ENCODE data around the gene ATP11A. TPM values are rescaled to one million over a fixed set of nuclear protein-coding genes. Genes with fewer than 3 reads are reported as not detected.
"Not testable (repeated sequence)": the region's sequence is repeated elsewhere in the genome, so short reads cannot be mapped to it uniquely, and the experiment has no call there.

The ATP11A gene
- total RNA-seq, 1 donor from 2014 or later = 6.1 TPM

DNA sequence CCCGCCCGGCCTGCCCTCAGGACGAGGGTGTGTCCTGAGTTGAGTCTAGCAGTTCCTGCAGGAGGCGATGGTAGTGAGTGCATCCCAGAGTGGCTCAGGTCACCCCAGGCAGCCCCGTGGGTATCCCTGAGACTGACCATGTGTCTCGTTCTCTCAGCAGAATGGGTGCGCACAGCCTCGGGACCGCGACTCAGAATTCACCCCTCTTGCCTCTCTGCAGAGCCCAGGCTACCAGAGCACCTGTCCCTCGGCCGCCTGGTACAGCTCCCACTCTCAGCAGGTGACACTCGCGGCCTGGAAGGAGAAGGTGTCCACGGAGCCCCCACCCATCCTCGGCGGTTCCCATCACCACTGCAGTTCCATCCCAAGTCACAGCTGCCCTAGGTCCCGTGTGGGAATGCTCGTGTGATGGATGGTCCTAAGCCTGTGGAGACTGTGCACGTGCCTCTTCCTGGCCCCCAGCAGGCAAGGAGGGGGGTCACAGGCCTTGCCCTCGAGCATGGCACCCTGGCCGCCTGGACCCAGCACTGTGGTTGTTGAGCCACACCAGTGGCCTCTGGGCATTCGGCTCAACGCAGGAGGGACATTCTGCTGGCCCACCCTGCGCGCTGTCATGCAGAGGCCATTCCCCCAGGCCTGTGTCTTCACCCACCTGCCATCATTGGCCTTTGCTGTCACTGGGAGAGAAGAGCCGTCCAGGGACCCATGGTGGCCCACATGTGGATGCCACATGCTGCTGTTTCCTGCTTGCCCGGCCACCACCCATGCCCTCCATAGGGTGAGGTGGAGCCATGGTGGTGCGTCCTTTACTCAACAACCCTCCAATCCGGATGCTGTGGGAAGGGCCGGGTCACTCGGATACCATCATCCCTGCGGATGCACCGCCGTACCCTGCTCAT lies 192.1 kb downstream of the ATP11A start:
- TF ChIP-seq CTCF (IDR thresholded peaks at IDR 0.05; ENCODE audit: insufficient read depth, low read length, severe bottlenecking) = no peak
- DNase-seq (ENCODE audit: low read depth) (no peak), FAIRE-seq (no peak)
- H3K27me3 ChIP-seq (ENCODE audit: control insufficient read depth, insufficient read depth, low read length) = no peaks in the 10 kb centered on the region
- no peak overlapping the region for H3K4me3 ChIP-seq (ENCODE audit: low read depth, low read length)
- H3K36me3 ChIP-seq (ENCODE audit: control insufficient read depth, insufficient read depth, low read length) = peaks cover 9% of the 10 kb centered on the region

DNA sequence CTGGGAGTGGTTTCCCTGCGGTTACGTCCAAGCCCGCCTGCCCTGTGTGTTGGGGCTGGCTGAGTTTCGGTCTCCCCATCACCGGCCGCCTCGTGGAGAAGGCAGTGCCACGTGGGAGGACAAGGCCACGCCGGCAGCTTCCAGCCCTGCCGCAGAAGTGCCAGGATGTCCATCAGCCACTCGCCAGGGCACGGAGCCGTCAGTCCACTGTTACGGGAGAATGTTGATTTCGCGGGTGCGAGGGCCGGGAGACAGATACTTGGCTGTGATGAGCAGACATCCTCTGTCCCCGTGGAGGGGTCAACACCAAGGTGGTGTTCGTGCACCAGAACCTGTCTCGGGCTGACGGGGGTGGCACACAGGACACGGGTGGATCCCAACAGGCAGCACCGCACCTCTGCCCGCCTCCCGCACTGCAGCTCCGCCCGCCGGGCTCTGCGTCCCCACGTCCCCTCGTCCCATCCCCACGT lies 192.8 kb downstream of the ATP11A start:
- Histone ChIP-seq H3K4me3 (ENCODE audit: low read depth, low read length) (no peak overlapping the region), H3K36me3 (ENCODE audit: control insufficient read depth, insufficient read depth, low read length) (peaks cover 9% of the 10 kb centered on the region), H3K27me3 (ENCODE audit: control insufficient read depth, insufficient read depth, low read length) (no peaks in the 10 kb centered on the region)
- FAIRE-seq (no peak), DNase-seq (ENCODE audit: low read depth) (no peak)
- TF ChIP-seq CTCF (IDR thresholded peaks at IDR 0.05; ENCODE audit: insufficient read depth, low read length, severe bottlenecking) = no peak

DNA sequence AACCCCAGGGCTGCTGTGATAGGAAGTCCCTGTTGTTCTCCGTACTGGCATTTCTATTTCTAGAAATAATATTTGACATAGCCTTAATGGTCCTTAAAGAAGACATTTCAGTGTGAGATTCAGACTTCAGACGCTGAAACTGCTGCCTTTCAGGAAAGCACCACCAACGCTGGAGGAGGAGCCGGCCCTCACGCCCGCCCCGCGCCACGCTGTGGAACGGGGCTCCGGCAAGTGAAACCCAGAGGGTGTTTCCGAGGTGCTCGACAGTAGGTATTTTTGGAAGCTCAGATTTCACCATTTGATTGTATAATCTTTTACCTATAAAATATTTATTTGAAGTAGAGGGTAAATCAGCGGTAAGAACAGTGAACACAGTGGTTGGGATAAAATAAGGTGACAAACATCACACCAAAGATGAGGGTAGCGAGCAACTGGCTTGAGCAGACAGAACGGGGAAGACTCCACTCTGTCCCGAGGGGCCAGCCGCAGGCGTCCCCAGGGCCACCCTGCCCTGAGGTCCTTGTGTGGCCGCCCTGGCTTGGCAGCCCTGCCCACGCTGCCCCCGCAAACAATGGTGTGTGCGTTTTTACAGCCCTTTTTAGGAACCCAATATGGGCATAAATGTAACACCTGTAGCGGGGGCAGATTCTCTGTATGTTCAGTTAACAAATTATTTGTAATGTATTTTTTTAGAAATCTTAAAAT lies 193.6 kb downstream of the ATP11A start:
- no peak for TF ChIP-seq CTCF (IDR thresholded peaks at IDR 0.05; ENCODE audit: insufficient read depth, low read length, severe bottlenecking)
- no peaks in the 10 kb centered on the region for H3K27me3 ChIP-seq (ENCODE audit: control insufficient read depth, insufficient read depth, low read length)
- peaks cover 6% of the 10 kb centered on the region for H3K36me3 ChIP-seq (ENCODE audit: control insufficient read depth, insufficient read depth, low read length)
- DNase-seq (ENCODE audit: low read depth) (no peak), FAIRE-seq (no peak)
- H3K4me3 ChIP-seq (ENCODE audit: low read depth, low read length) = no peak overlapping the region

- not testable (repeated sequence) for FAIRE-seq
These were observed 194.9 kb downstream of the ATP11A start for GRCh38 chr13:112884700-112885099.

GRCh38 chr13:112885242-112885781 lies 195.5 kb downstream of the ATP11A start:
- FAIRE-seq = no peak

More at GRCh38 chr13:112884700-112885099, 194.9 kb downstream of the ATP11A start:
- H3K27me3 ChIP-seq (ENCODE audit: control insufficient read depth, insufficient read depth, low read length); H3K36me3 ChIP-seq (ENCODE audit: control insufficient read depth, insufficient read depth, low read length); H3K4me3 ChIP-seq (ENCODE audit: low read depth, low read length); DNase-seq (ENCODE audit: low read depth): not testable (repeated sequence)

More at GRCh38 chr13:112885242-112885781, 195.5 kb downstream of the ATP11A start:
- no peaks in the 10 kb centered on the region for H3K27me3 ChIP-seq (ENCODE audit: control insufficient read depth, insufficient read depth, low read length)
- peaks cover 6% of the 10 kb centered on the region for H3K36me3 ChIP-seq (ENCODE audit: control insufficient read depth, insufficient read depth, low read length)
- no peak overlapping the region for H3K4me3 ChIP-seq (ENCODE audit: low read depth, low read length)
- no peak for TF ChIP-seq CTCF (IDR thresholded peaks at IDR 0.05; ENCODE audit: insufficient read depth, low read length, severe bottlenecking)
- no peak for DNase-seq (ENCODE audit: low read depth)
